ENCODE results near the gene SPEM1. TPM values are rescaled to one million over a fixed set of nuclear protein-coding genes. Genes with fewer than 3 reads are reported as not detected.

Gene SPEM1
- total RNA-seq, 4 donors from 2014 or later, result not detected

DNA sequence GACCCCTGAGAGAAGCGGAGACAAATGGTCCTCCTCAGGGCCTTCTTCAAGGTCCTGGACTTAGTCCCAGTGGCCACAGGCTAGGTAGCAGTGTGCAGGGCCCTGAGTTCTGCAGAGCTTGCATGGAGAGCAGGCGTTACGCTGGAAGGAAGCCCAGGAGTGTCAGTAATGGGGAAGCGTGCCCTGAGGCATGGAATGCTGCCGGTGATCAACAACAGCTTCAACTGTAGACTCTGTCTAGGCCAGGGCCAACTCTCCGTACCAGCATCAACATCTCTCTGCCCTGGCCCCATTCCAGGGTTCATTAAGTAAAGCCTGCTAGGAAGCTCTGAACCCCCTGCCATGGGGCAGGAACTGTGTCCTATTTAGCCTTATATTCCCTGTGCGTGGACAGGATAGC, 39.8 kb upstream of the SPEM1 start:
- 45% methylated on average over 2 of the region's 7 CpGs for WGBS
- H3K27ac ChIP-seq (replicated peaks in 1 of 4), result peak overlapping the region; percentile 75 to 77 (median 76)
- TF ChIP-seq POLR2AphosphoS5 (IDR thresholded peaks at IDR 0.05), result peak in 1 of 2 donors; percentile 54
- no peak for TF ChIP-seq EP300 (IDR thresholded peaks at IDR 0.05)
- no peak for TF ChIP-seq POLR2A (IDR thresholded peaks at IDR 0.05; ENCODE audit: low read depth)
- TF ChIP-seq, protein P1, sequence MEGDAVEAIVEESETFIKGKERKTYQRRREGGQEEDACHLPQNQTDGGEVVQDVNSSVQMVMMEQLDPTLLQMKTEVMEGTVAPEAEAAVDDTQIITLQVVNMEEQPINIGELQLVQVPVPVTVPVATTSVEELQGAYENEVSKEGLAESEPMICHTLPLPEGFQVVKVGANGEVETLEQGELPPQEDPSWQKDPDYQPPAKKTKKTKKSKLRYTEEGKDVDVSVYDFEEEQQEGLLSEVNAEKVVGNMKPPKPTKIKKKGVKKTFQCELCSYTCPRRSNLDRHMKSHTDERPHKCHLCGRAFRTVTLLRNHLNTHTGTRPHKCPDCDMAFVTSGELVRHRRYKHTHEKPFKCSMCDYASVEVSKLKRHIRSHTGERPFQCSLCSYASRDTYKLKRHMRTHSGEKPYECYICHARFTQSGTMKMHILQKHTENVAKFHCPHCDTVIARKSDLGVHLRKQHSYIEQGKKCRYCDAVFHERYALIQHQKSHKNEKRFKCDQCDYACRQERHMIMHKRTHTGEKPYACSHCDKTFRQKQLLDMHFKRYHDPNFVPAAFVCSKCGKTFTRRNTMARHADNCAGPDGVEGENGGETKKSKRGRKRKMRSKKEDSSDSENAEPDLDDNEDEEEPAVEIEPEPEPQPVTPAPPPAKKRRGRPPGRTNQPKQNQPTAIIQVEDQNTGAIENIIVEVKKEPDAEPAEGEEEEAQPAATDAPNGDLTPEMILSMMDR (IDR thresholded peaks at IDR 0.05), result no peak
- intact Hi-C loops (cut with DNase I), result no loop called here
- no peaks in the 10 kb centered on the region for H3K36me3 ChIP-seq
- H3K4me1 ChIP-seq, result peaks cover 18 to 47% (median 40%) of the 10 kb centered on the region in 4 donors
- no peak for DNase-seq (ENCODE audit: extremely low spot score)
- H3K27me3 ChIP-seq, result no peaks in the 10 kb centered on the region
- no peaks in the 10 kb centered on the region for H3K9me3 ChIP-seq
- peak overlapping the region; percentile 54 to 66 (median 60) for H3K4me3 ChIP-seq

DNA sequence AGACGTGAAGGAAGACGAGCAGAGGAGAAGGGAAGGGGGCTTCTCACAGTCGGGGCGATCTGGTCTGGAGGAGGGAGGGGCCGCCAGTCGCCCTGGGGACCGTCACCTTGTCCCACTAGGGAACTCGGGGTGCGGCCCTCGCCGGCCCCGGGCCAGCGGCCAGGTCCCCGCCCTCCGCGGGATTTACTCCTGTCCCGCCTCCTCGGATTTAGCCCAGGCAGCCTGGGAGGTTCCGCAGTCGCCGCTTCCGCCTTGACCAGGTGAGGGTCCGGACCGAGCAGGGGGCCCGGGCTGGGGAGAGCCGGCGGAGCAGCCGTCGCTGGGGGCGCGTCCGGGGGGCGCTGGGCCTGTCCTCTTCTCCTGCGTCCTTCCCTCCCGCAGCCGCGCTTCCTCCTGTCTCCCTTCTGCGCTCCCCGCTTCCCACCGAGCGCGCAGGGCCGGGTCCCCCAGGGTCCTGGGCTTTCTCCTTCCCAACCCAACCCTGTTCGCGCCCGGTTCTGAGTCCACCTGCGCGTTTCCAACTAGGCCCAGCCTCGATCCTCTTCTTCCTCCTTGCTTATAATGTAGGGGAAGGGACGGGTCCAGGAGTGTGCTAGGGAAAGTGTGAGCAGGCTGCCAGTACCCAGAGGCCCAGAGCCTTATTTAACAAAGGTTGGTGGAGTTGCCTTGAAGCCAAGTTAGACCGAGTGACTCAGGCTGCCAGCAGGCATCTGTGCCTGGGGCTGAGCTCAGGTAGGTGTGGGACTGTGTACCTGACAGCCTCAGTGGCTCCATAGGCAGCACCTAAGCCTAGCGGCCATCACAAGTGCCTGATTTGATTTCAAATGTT, 39.1 kb upstream of the SPEM1 start, which contains the start of gene TNK1:
Gene TNK1 (plus strand): TSS at position 235 of the 829 bp plus-strand sequence. CDS start 1,838 bp downstream, outside the sequence.
- H3K4me1 ChIP-seq, result peaks cover 18 to 47% (median 40%) of the 10 kb centered on the region in 4 donors
- H3K9me3 ChIP-seq, result no peaks in the 10 kb centered on the region
- H3K36me3 ChIP-seq, result peaks cover 0 to 2% (median 0%) of the 10 kb centered on the region in 4 donors
- TF ChIP-seq, protein P1 (IDR thresholded peaks at IDR 0.05), result no peak
- TF ChIP-seq POLR2A (IDR thresholded peaks at IDR 0.05; ENCODE audit: low read depth), result peak; percentile 17
- peak; percentile 57 to 69 for TF ChIP-seq POLR2AphosphoS5 (IDR thresholded peaks at IDR 0.05)
- TF ChIP-seq EP300 (IDR thresholded peaks at IDR 0.05), result no peak
- intact Hi-C loops (cut with DNase I), result no loop called here
- no peak for DNase-seq (ENCODE audit: extremely low spot score)
- WGBS, result 9% methylated on average over 36 of the region's 52 CpGs
- peak within 1 kb of the TSS; percentile 54 to 66 (median 60) for H3K4me3 ChIP-seq
- no peaks in the 10 kb centered on the region for H3K27me3 ChIP-seq
- peak within 1 kb of the TSS; percentile 75 to 77 (median 76) for H3K27ac ChIP-seq (replicated peaks in 1 of 4)

DNA sequence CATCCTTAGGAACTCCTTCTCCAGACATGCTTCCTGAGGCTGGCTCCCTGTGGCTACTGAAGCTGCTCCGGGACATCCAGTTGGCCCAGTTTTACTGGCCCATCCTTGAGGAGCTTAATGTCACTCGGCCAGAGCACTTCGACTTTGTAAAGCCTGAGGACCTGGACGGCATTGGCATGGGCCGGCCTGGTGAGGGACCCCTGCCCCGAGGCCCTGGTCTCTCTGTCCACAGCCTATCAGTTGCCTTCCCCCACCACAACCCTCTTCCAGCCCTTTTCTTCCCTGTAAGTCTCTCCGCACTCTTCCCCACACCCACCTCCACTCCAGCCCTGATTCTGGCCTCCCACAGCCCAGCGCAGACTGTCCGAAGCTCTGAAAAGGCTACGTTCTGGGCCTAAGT, 37.2 kb upstream of the SPEM1 start:
- Histone ChIP-seq H3K27ac (replicated peaks in 1 of 4) (no peak overlapping the region), H3K4me1 (peaks cover 18 to 47% (median 40%) of the 10 kb centered on the region in 4 donors), H3K4me3 (no peak overlapping the region), H3K9me3 (no peaks in the 10 kb centered on the region), H3K36me3 (peaks cover 0 to 19% (median 11%) of the 10 kb centered on the region in 4 donors), H3K27me3 (no peaks in the 10 kb centered on the region)
- peak; percentile 64 for DNase-seq (ENCODE audit: extremely low spot score)
- TF ChIP-seq POLR2AphosphoS5 (IDR thresholded peaks at IDR 0.05), result no peak
- TF ChIP-seq, protein P1 (IDR thresholded peaks at IDR 0.05), result no peak
- no peak for TF ChIP-seq EP300 (IDR thresholded peaks at IDR 0.05)
- no peak for TF ChIP-seq POLR2A (IDR thresholded peaks at IDR 0.05; ENCODE audit: low read depth)
- WGBS, result 94% methylated on average over 10 of the region's 10 CpGs
- intact Hi-C loops (cut with DNase I), result no loop called here

DNA sequence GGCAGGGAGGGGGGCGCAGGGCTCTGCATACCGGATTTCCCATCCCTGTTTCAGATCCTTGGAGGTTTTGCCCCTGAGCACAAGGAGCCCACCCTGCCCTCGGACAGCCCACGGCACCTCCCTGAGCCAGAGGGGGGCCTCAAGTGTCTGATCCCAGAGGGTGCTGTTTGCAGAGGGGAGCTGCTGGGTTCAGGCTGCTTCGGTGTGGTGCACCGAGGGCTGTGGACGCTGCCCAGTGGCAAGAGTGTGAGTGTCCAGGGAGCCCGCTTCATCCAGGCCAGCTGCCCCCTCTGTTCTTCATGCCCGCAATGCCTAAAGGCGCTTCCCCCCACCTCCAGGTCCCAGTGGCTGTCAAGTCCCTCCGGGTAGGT, 36.8 kb upstream of the SPEM1 start:
- Histone ChIP-seq H3K27ac (replicated peaks in 1 of 4) (peak overlapping the region in 2 of 4 donors; percentile 59 to 64), H3K9me3 (no peaks in the 10 kb centered on the region), H3K4me3 (peak overlapping the region; percentile 44 to 59 (median 49)), H3K36me3 (peaks cover 0 to 24% (median 15%) of the 10 kb centered on the region in 4 donors), H3K27me3 (no peaks in the 10 kb centered on the region), H3K4me1 (peaks cover 18 to 47% (median 40%) of the 10 kb centered on the region in 4 donors)
- TF ChIP-seq POLR2AphosphoS5 (IDR thresholded peaks at IDR 0.05) (no peak), EP300 (IDR thresholded peaks at IDR 0.05) (no peak), POLR2A (IDR thresholded peaks at IDR 0.05; ENCODE audit: low read depth) (no peak)
- TF ChIP-seq, protein P1 (IDR thresholded peaks at IDR 0.05), result no peak
- no CpG with 5 or more reads among the region's 11 CpGs for WGBS
- no peak for DNase-seq (ENCODE audit: extremely low spot score)
- intact Hi-C loops (cut with DNase I), result no loop called here
